ENCODE measurements around the gene DNAJB1. TPM values are rescaled to one million over a fixed set of nuclear protein-coding genes. Genes with fewer than 3 reads are reported as not detected.

Gene DNAJB1
- total and polyA plus RNA-seq, 2 of the 13 experiments (the other 11 are each of a cell fraction or from before 2014, with no cell fraction given), result 87.5 to 97.3 TPM

- TF ChIP-seq ZBTB44 (CRISPR knock-in tag; IDR thresholded peaks at IDR 0.05), result no peak
- TF ChIP-seq ZNF44 (CRISPR knock-in tag; IDR thresholded peaks at IDR 0.05), result 0 out of 2 replicates have a peak, but pooled peaks have one; percentile 25
- no peak for TF ChIP-seq ISL2 (CRISPR knock-in tag; IDR thresholded peaks at IDR 0.05)
- TF ChIP-seq MXD1 (CRISPR knock-in tag; IDR thresholded peaks at IDR 0.05), result no peak
- 0 out of 2 replicates have a peak, but pooled peaks have one; percentile 50 for TF ChIP-seq TRAFD1 (CRISPR knock-in tag; IDR thresholded peaks at IDR 0.05; ENCODE audit: borderline replicate concordance)
- peak; percentile 50 for TF ChIP-seq ZMYM3 (CRISPR knock-in tag; IDR thresholded peaks at IDR 0.05)
- TF ChIP-seq TBX2 (CRISPR knock-in tag; IDR thresholded peaks at IDR 0.05; ENCODE audit: borderline replicate concordance), result peak; percentile 65; the same call in 1 of the 2 replicates
- TF ChIP-seq ZMAT3 (CRISPR knock-in tag; conservative IDR thresholded peaks at IDR 0.05), result no peak
- TF ChIP-seq ZNF407 (CRISPR knock-in tag; IDR thresholded peaks at IDR 0.05; ENCODE audit: not compliant biosample characterization), result peak; percentile 25
- TF ChIP-seq PAX8 (CRISPR knock-in tag; IDR thresholded peaks at IDR 0.05; ENCODE audit: borderline replicate concordance), result no peak
- 0 out of 2 replicates have a peak, but pooled peaks have one; percentile 52 for TF ChIP-seq ZSCAN21 (CRISPR knock-in tag; IDR thresholded peaks at IDR 0.05; ENCODE audit: borderline replicate concordance)
- TF ChIP-seq ZNF468 (CRISPR knock-in tag; IDR thresholded peaks at IDR 0.05), result no peak
- TF ChIP-seq DRAP1 (CRISPR knock-in tag; IDR thresholded peaks at IDR 0.05), result peak; percentile 22; the same call in 1 of the 2 replicates
- TF ChIP-seq ZFP91 (CRISPR knock-in tag; IDR thresholded peaks at IDR 0.05; ENCODE audit: borderline replicate concordance), result peak; percentile 46; the same call in 1 of the 2 replicates
These were observed 36.2 kb upstream of the DNAJB1 start (continued) for GRCh38 chr19:14554382-14554812.
